Naive B cell (primary cell): ENCODE data around the gene DMD. TPM values are rescaled to one million over a fixed set of nuclear protein-coding genes. Genes with fewer than 3 reads are reported as not detected.
"Not testable (repeated sequence)": the region's sequence is repeated elsewhere in the genome, so short reads cannot be mapped to it uniquely, and the experiment has no call there.

Experiments used
- ATAC-seq, 2 donors: fragments of 150-1000 bp; cut with Tn5 transposase; 2 replicates each; pipeline ENCODE4 v1.10.0; 2021; ENCODE audit warnings: low read depth in 2 of 2, mild to moderate bottlenecking in 2 of 2, moderate library complexity in 2 of 2
- DNase-seq: peaks from one replicate; pipeline ENCODE4 v3.0.0; 2022
- H3K27ac Mint-ChIP-seq, 6 donors: one replicate each; pipeline ENCODE4 v1.8.0; 2020 to 2022; ENCODE audit warnings: mild to moderate bottlenecking in 6 of 6, mixed read lengths in 6 of 6, moderate library complexity in 5 of 6, inconsistent platforms in 2 of 6
- H3K27me3 Mint-ChIP-seq, 3 donors: one replicate each; pipeline ENCODE4 v1.8.0; 2021 to 2022; ENCODE audit warnings: mixed read lengths in 3 of 3, mild to moderate bottlenecking in 1 of 3
- H3K36me3 Mint-ChIP-seq, 2 donors: one replicate each; pipeline ENCODE4 v1.8.0; 2020 to 2022; ENCODE audit warnings: mixed read lengths in 2 of 2, inconsistent platforms in 1 of 2, mild to moderate bottlenecking in 1 of 2
- H3K4me1 Mint-ChIP-seq, 3 donors: one replicate each; pipeline ENCODE4 v1.8.0; 2020 to 2022; ENCODE audit warnings: mixed read lengths in 3 of 3, inconsistent platforms in 1 of 3, mild to moderate bottlenecking in 1 of 3, moderate library complexity in 1 of 3
- H3K4me3 Mint-ChIP-seq, 8 donors: one replicate each; pipeline ENCODE4 v1.8.0; 2020 to 2022; ENCODE audit warnings: mild to moderate bottlenecking in 8 of 8, mixed read lengths in 8 of 8, moderate library complexity in 8 of 8, inconsistent platforms in 2 of 8
- H3K9me3 Mint-ChIP-seq, 7 donors: one replicate each; pipeline ENCODE4 v1.8.0; 2020 to 2022; ENCODE audit warnings: mixed read lengths in 7 of 7, mild to moderate bottlenecking in 5 of 7, inconsistent platforms in 2 of 7, moderate library complexity in 1 of 7
- polyA plus RNA-seq, 6 donors: library from polyadenylated mRNA; unstranded; fragments of 300-500 nt; fragmentation: Illumina TruSeq; gene quantifications; one replicate each; pipeline ENCODE4 v1.2.3, GENCODE V29; 2021; ENCODE audit warnings: low read depth in 6 of 6

The DMD gene
- polyA plus RNA-seq, 6 donors from 2014 or later = 1.00 to 5.0 (median 1.9) TPM

- DNase-seq = no peak
- no peak overlapping the region for H3K27ac Mint-ChIP-seq
- no peaks in the 10 kb centered on the region for H3K36me3 Mint-ChIP-seq
- H3K4me1 Mint-ChIP-seq = no peaks in the 10 kb centered on the region
- peaks cover 0 to 6% (median 0%) of the 10 kb centered on the region in 3 donors for H3K27me3 Mint-ChIP-seq
- no peak overlapping the region for H3K4me3 Mint-ChIP-seq
- peaks cover 0 to 6% (median 0%) of the 10 kb centered on the region in 7 donors for H3K9me3 Mint-ChIP-seq
- no peak for ATAC-seq
Measured at GRCh38 chrX:31480696-31481095, 1730.7 kb downstream of the DMD start.

GRCh38 chrX:31471229-31471628 lies 1740.1 kb downstream of the DMD start:
- H3K27me3 Mint-ChIP-seq = no peaks in the 10 kb centered on the region
- DNase-seq (no peak), ATAC-seq (no peak)
- no peak overlapping the region for H3K27ac Mint-ChIP-seq
- no peaks in the 10 kb centered on the region for H3K4me1 Mint-ChIP-seq
- no peaks in the 10 kb centered on the region for H3K36me3 Mint-ChIP-seq
- H3K4me3 Mint-ChIP-seq = no peak overlapping the region
- peaks cover 0 to 5% (median 0%) of the 10 kb centered on the region in 7 donors for H3K9me3 Mint-ChIP-seq

- not testable (repeated sequence) for DNase-seq, ATAC-seq, H3K4me1 Mint-ChIP-seq, H3K27me3 Mint-ChIP-seq, H3K36me3 Mint-ChIP-seq, H3K4me3 Mint-ChIP-seq, H3K9me3 Mint-ChIP-seq, H3K27ac Mint-ChIP-seq
Measured at GRCh38 chrX:31470753-31471152, 1740.6 kb downstream of the DMD start.

- Mint-ChIP-seq H3K4me3 (no peak overlapping the region), H3K36me3 (no peaks in the 10 kb centered on the region), H3K27me3 (no peaks in the 10 kb centered on the region), H3K27ac (peak overlapping the region in 1 of 6 donors; percentile 22), H3K4me1 (no peaks in the 10 kb centered on the region), H3K9me3 (peaks cover 0 to 10% (median 3%) of the 10 kb centered on the region in 7 donors)
- ATAC-seq = no peak
- DNase-seq = no peak
Measured at GRCh38 chrX:31464306-31464915, 1746.9 kb downstream of the DMD start.

GRCh38 chrX:31461266-31461665 lies 1750.1 kb downstream of the DMD start:
- H3K4me1 Mint-ChIP-seq = no peaks in the 10 kb centered on the region
- no peak for DNase-seq
- H3K9me3 Mint-ChIP-seq = peaks cover 0 to 10% (median 0%) of the 10 kb centered on the region in 7 donors
- no peak overlapping the region for H3K4me3 Mint-ChIP-seq
- H3K27me3 Mint-ChIP-seq = peaks cover 0 to 7% (median 0%) of the 10 kb centered on the region in 3 donors
- no peak overlapping the region for H3K27ac Mint-ChIP-seq
- ATAC-seq = no peak
- no peaks in the 10 kb centered on the region for H3K36me3 Mint-ChIP-seq

- H3K27me3 Mint-ChIP-seq = peaks cover 0 to 7% (median 0%) of the 10 kb centered on the region in 3 donors
- H3K36me3 Mint-ChIP-seq = no peaks in the 10 kb centered on the region
- ATAC-seq (no peak), DNase-seq (no peak)
- H3K4me3 Mint-ChIP-seq = no peak overlapping the region
- H3K4me1 Mint-ChIP-seq = no peaks in the 10 kb centered on the region
- peaks cover 0 to 3% (median 0%) of the 10 kb centered on the region in 7 donors for H3K9me3 Mint-ChIP-seq
- H3K27ac Mint-ChIP-seq = no peak overlapping the region
Measured at GRCh38 chrX:31459361-31459760, 1752.0 kb downstream of the DMD start.

GRCh38 chrX:31449965-31450364 lies 1761.4 kb downstream of the DMD start:
- Mint-ChIP-seq H3K4me3 (no peak overlapping the region), H3K27me3 (peaks cover 0 to 5% (median 0%) of the 10 kb centered on the region in 3 donors), H3K27ac (no peak overlapping the region), H3K4me1 (no peaks in the 10 kb centered on the region), H3K9me3 (peaks cover 0 to 5% (median 0%) of the 10 kb centered on the region in 7 donors), H3K36me3 (no peaks in the 10 kb centered on the region)
- DNase-seq (no peak), ATAC-seq (no peak)

GRCh38 chrX:31449081-31449480 lies 1762.3 kb downstream of the DMD start:
- DNase-seq = no peak
- peaks cover 0 to 5% (median 0%) of the 10 kb centered on the region in 7 donors for H3K9me3 Mint-ChIP-seq
- peaks cover 0 to 5% (median 0%) of the 10 kb centered on the region in 3 donors for H3K27me3 Mint-ChIP-seq
- H3K36me3 Mint-ChIP-seq = no peaks in the 10 kb centered on the region
- no peak overlapping the region for H3K27ac Mint-ChIP-seq
- ATAC-seq = no peak
- no peaks in the 10 kb centered on the region for H3K4me1 Mint-ChIP-seq
- H3K4me3 Mint-ChIP-seq = no peak overlapping the region

GRCh38 chrX:31445542-31445941 lies 1765.8 kb downstream of the DMD start:
- Mint-ChIP-seq H3K27me3 (peaks cover 0 to 5% (median 0%) of the 10 kb centered on the region in 3 donors), H3K27ac (no peak overlapping the region), H3K4me3 (no peak overlapping the region), H3K9me3 (peaks cover 0 to 3% (median 0%) of the 10 kb centered on the region in 7 donors), H3K36me3 (no peaks in the 10 kb centered on the region), H3K4me1 (no peaks in the 10 kb centered on the region)
- DNase-seq (no peak), ATAC-seq (no peak)

GRCh38 chrX:31443654-31444053 lies 1767.7 kb downstream of the DMD start:
- Mint-ChIP-seq H3K4me1 (no peaks in the 10 kb centered on the region), H3K9me3 (peaks cover 0 to 3% (median 0%) of the 10 kb centered on the region in 7 donors), H3K36me3 (no peaks in the 10 kb centered on the region), H3K27ac (peak overlapping the region in 1 of 6 donors; percentile 19), H3K27me3 (no peaks in the 10 kb centered on the region), H3K4me3 (no peak overlapping the region)
- DNase-seq = no peak
- ATAC-seq = no peak

GRCh38 chrX:31440546-31440945 lies 1770.8 kb downstream of the DMD start:
- peaks cover 0 to 2% (median 0%) of the 10 kb centered on the region in 7 donors for H3K9me3 Mint-ChIP-seq
- H3K4me3 Mint-ChIP-seq = no peak overlapping the region
- peaks cover 0 to 6% (median 0%) of the 10 kb centered on the region in 3 donors for H3K27me3 Mint-ChIP-seq
- no peak overlapping the region for H3K27ac Mint-ChIP-seq
- H3K4me1 Mint-ChIP-seq = no peaks in the 10 kb centered on the region
- ATAC-seq = no peak
- DNase-seq = no peak
- H3K36me3 Mint-ChIP-seq = no peaks in the 10 kb centered on the region

- no peak overlapping the region for H3K4me3 Mint-ChIP-seq
- H3K4me1 Mint-ChIP-seq = no peaks in the 10 kb centered on the region
- no peak overlapping the region for H3K27ac Mint-ChIP-seq
- H3K36me3 Mint-ChIP-seq = no peaks in the 10 kb centered on the region
- peaks cover 0 to 8% (median 0%) of the 10 kb centered on the region in 7 donors for H3K9me3 Mint-ChIP-seq
- H3K27me3 Mint-ChIP-seq = peaks cover 0 to 10% (median 0%) of the 10 kb centered on the region in 3 donors
- ATAC-seq = no peak
- DNase-seq = no peak
Measured at GRCh38 chrX:31436424-31436823, 1774.9 kb downstream of the DMD start.

- ATAC-seq (no peak), DNase-seq (no peak)
- H3K4me1 Mint-ChIP-seq = no peaks in the 10 kb centered on the region
- peaks cover 0 to 10% (median 0%) of the 10 kb centered on the region in 3 donors for H3K27me3 Mint-ChIP-seq
- no peak overlapping the region for H3K4me3 Mint-ChIP-seq
- H3K9me3 Mint-ChIP-seq = peaks cover 0 to 8% (median 0%) of the 10 kb centered on the region in 7 donors
- no peaks in the 10 kb centered on the region for H3K36me3 Mint-ChIP-seq
- H3K27ac Mint-ChIP-seq = no peak overlapping the region
Measured at GRCh38 chrX:31435592-31435991, 1775.8 kb downstream of the DMD start.

- Mint-ChIP-seq H3K4me3 (no peak overlapping the region), H3K27ac (no peak overlapping the region), H3K4me1 (no peaks in the 10 kb centered on the region), H3K27me3 (peaks cover 0 to 10% (median 0%) of the 10 kb centered on the region in 3 donors), H3K36me3 (no peaks in the 10 kb centered on the region), H3K9me3 (peaks cover 0 to 8% (median 0%) of the 10 kb centered on the region in 7 donors)
- no peak for ATAC-seq
- DNase-seq = no peak
Measured at GRCh38 chrX:31433856-31434255, 1777.5 kb downstream of the DMD start.
